AG10803 (cell line): Measurements from ENCODE around the gene SMG7.

ENCODE experiments used
- DNase-seq: peaks from one replicate; pipeline ENCODE4 v3.0.0; 2010; ENCODE audit warnings: low read depth
- H3K4me3 ChIP-seq: 2 replicates; pipeline ENCODE4 v1.5.1; 2011; ENCODE audit warnings: mild to moderate bottlenecking, low read length, control low read depth
- TF ChIP-seq, protein P1 (sequence below): conservative IDR thresholded peaks from 2 replicates; pipeline ENCODE4 v1.5.1; 2011; ENCODE audit warnings: mild to moderate bottlenecking, low read length, control low read depth, inconsistent platforms

The SMG7 gene

DNA sequence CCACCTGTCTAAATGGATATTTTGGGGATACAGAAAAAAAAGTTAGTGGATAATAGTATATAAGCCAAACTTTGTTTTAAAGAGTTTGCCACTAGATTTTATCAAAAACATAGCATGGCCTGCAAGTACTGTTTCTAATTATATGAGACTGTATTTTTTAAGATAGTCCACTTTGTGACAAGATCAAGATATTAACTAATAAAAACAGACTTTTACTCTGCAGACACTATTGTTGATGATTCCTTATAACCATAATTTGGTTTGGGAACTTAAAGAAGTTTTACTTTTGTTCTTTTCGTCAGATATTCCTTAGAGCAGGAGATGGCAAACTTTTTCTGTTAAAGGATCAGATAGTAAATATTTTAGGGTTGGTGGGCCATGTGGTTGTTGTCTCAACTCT lies 36.4 kb downstream of the SMG7 start:
- TF ChIP-seq, protein P1, sequence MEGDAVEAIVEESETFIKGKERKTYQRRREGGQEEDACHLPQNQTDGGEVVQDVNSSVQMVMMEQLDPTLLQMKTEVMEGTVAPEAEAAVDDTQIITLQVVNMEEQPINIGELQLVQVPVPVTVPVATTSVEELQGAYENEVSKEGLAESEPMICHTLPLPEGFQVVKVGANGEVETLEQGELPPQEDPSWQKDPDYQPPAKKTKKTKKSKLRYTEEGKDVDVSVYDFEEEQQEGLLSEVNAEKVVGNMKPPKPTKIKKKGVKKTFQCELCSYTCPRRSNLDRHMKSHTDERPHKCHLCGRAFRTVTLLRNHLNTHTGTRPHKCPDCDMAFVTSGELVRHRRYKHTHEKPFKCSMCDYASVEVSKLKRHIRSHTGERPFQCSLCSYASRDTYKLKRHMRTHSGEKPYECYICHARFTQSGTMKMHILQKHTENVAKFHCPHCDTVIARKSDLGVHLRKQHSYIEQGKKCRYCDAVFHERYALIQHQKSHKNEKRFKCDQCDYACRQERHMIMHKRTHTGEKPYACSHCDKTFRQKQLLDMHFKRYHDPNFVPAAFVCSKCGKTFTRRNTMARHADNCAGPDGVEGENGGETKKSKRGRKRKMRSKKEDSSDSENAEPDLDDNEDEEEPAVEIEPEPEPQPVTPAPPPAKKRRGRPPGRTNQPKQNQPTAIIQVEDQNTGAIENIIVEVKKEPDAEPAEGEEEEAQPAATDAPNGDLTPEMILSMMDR: no peak
- no peak overlapping the region for H3K4me3 ChIP-seq
- DNase-seq: no peak

DNA sequence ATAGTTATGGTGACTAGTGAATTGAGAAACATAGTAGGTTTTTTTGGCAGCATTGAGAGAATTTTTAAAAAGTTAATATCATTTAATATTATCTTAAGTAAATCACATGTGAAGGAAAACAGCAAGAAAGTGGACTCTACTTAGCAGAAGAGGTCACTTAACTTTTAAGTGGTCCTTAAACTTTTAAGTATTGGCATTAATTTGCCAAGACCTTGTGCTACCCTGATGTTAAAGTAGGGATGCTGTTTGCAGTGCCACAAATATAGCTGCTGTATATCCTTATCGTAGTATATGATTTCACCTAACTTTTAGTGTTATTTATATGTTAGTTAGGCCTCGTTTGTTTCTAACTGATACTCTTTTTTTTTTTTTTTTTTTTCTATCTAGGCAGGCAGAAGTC lies 40.2 kb downstream of the SMG7 start:
- H3K4me3 ChIP-seq: no peak overlapping the region
- TF ChIP-seq, protein P1: no peak
- no peak for DNase-seq

DNA sequence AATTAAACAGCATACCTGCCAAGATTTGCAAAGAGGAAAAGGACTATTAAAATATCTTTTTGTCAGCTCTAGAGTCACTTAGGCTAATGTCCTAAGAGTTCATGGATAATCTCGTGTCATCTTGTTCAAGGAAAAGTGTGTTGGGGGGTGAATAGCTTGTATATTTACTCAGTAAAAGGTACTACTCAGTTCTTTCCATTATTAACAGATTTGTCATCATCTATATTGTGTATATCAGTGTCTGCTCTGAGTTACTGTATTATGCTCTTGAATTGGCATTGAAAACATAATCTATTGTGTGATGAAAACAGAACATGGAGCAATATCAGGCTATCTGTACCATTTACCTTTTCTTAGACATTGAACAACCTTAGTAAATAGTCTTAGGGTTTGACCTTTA lies 41.9 kb downstream of the SMG7 start:
- TF ChIP-seq, protein P1: no peak
- no peak for DNase-seq
- no peak overlapping the region for H3K4me3 ChIP-seq

DNA sequence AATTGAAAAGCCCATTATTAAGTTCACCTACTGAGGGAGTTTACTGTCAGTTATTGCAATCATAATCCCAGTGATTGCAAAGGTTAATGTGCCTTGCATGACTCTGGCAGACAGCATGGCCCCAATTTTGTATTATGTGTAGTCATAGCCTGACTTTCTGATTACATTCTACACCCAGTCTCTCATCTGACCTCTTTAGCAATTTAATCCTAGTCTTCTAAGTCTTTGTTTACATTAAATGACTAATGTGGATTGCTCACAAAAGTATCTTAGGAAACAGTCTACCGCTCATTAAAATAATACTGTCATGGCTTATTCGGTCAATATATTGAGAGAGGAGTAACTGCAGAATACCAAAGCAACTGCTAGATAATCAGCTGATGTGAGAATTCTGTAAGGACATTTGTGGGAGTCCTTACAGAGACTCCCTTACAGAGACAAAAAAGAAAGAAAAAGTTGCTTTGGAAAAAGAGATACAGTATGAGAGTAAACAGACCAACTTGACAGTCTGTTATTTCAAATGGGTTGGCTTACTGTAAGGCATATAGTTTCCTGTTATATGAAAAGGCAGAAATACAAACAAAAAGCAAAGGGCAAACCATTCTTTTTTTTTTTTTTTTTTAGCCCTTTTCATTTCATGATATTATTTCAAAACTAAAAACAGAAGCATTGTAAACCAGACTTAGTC lies 42.8 kb downstream of the SMG7 start:
- H3K4me3 ChIP-seq: no peak overlapping the region
- TF ChIP-seq, protein P1: no peak
- DNase-seq: peak; percentile 57

DNA sequence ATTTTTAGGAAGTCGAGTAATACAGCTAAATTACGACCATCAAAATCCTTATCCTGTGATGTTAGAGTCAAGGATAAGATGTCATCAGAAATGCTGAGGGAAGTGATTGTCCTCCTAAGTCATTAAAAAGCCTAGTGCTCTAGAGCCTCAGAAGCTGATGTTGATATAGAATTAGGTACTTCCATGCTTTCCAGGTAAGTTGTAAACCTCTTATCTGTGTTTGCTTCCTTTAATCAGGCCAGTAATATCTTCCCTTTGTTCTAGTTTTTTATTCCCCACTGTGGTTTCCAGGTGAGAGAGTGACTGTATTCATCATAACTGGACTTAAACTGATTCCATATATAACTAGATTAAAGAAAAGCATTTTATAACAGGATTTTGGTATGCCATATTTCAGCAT lies 44.4 kb downstream of the SMG7 start:
- H3K4me3 ChIP-seq: no peak overlapping the region
- TF ChIP-seq, protein P1: no peak
- no peak for DNase-seq

DNA sequence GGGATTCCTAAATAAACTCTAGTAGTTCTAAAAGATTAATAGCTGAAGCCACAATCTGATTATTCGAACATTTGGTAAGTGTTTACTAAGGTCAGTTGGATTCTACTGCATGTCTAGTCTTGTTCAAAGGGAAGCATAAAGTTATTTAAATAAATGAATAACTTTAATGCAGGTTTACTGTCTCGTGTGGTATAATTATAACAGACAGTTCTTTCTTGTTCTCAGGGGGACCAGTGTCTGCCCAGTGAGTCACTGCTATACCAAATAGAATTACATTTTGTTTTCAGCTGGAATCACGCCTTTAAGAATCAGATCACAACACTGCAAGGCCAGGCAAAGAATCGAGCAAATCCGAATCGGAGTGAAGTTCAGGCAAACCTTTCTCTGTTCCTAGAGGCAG lies 45.1 kb downstream of the SMG7 start:
- DNase-seq: no peak
- no peak overlapping the region for H3K4me3 ChIP-seq
- TF ChIP-seq, protein P1: no peak

DNA sequence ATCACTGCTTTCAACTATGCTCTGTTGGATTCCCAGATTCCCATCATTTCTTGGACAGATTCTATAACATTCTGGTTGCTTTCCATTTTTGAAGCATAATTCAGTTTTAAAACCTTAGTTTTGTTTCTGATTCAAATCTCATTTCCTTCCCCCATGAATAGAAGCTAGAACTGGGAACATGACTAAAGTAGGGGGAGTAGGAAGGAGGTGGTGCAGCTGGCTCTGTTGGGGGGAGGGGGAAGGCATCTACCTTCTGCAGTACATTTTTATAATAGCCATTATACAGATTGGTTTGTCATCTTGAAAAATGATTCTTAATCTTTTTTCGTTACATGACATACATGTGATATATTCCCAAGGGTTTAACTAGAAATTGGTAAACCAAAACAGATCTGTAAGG lies 48.1 kb downstream of the SMG7 start:
- no peak overlapping the region for H3K4me3 ChIP-seq
- DNase-seq: no peak
- TF ChIP-seq, protein P1: no peak
